Stimulated activated CD8-positive, alpha-beta memory T cell treated with anti-CD3 and anti-CD28 coated beads, Interleukin-12 subunit alpha, Interleukin-12 subunit beta, amount 100 ng/mL, for 24 hours (primary cell): Measurements from ENCODE around the gene MYO18B.
"Not testable (repeated sequence)": the region's sequence is repeated elsewhere in the genome, so short reads cannot be mapped to it uniquely, and the experiment has no call there.

ENCODE experiments used
- DNase-seq: peaks from one replicate; pipeline ENCODE4 v3.0.0-alpha.2; 2020; ENCODE audit errors: extremely low read depth

Gene MYO18B

DNA sequence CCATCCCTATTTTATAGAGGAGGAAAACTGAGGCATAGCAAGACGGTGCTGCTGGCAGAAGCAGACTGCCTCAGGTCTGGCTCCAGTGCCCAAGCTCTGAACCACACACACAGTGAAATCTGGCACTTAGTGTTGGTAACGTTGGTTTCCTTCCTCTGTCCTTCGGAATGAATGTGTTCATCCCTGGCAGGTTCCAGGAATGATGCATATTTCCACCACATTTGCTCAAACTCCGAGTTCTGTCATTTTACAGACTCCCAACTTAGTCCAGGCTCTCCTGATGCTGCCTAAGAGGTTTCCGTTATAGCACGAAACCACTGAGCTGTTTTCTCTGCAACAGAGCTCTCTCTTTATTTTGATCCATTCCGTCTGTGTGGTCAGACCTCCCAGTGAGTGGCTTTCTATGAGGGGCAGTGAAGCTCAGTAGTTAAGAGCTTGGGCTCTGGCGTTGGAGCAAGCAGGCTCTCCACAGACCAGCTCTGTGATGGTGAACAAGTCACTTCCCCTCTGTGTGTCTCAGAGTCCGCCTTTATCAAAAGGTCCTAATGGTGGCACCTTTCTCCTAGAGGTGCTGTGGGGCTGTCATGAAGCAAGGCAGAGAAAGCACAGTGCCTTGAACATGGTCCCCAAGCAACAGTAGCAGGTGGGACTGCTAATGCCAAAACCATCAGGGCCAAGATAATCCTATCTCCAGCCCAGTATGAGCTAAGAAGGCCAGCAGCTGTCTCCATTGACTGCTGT lies 200.3 kb downstream of the MYO18B start:
- DNase-seq, result no peak

DNA sequence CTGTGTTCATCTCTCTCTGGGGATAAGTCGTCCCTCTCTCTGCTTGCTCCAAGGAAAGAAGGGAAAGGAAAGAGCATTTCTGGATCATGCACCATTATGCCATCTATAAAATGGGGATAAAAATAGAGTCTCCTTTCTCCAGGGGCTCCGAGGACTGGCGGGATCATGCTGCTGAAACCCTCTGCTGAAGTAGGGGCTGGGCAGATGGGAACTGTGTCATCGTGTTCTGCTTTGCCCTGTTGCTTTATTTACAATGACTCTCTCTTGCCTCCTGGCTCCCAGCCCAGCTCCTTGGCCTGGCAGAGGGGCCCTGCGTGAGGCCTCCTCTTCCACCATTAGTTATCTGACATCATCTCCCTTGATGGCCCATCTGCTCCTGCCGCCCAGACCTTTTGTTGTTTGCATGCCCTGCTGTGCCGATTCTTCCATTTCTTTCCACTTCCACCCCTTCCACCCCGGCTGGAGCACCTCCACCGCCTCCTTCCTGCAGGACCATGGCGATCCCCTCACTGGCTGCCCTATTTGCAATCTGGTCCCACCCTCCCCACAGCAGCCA lies 200.9 kb downstream of the MYO18B start:
- DNase-seq, result no peak

DNA sequence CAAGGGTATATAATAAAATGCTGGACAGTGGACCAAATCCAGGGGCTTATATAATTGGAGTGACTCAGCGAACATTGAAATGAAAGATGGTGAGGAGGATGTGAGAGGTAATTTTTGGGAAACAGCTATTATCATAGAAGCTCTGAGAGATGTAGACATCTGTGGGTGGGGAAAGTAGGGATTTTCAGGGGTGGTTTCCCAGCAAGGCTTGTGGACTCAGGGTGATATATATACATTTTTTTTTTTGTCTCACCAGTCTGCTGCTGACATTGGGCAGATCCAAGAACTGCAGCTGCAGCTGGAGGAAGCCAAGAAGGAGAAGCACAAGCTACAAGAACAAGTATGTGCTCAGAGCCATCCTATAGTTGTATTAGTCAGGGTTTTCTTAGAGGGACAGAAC lies 208.1 kb downstream of the MYO18B start:
- no peak for DNase-seq

GRCh38 chr22:25953276-25953675 lies 211.3 kb downstream of the MYO18B start:
- DNase-seq, result no peak

DNA sequence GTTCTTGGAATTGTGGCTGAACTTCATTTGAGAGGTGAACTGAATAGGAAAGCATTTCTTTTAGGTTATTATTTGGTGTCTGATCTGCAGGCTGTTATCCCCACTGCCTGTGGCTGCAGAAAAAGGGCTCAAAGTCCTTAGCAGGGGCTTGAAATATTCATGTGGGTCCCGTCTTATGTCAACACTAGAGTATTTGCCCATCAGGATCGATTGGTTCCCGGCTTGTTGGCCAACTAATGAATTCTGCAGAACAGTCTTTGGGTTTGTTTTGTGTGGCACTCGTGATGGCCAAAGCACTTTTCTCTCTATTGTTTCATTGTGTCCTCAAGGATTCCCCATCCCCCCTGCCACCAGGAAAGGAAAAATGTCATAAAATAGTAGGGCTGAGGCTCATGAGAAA lies 211.9 kb downstream of the MYO18B start:
- no peak for DNase-seq

DNA sequence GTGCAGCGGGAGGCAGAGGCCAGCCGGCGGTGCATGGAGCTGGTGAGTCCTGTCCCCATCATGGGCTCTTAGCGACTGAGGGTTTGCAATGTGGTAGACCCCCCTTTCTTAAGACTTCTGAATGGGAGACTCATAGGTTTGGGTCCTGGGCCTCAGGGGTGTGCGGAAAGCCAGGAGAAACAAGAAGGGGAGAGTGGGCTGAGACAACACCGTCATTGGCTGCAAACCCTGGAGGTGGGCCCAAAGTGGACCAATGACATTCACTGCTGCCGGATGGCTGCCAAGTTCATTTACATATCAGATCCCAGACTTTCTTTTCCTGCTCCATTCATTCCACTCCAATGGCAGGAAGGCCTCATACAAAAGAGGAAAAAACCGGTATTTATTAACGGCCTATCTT lies 213.3 kb downstream of the MYO18B start:
- DNase-seq, result no peak

DNA sequence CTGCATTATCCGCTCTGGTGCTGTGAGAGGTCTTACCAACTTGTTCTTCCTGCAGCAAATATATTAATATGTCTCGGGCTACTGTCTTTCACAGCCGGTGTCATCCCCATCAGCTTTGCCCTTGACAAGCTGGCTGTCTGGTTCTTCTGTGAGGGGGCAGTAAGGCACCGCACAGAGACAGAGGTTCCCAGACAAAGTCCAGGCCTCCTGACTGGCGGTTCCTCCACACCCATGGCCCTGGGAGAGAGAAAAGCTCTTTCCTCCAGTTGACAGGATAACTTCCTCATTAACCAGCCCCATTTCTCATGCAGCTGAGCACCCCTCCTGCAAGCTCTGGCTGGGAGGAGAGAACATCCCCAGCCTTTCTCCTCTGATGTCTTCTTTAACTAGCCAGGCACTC lies 214.8 kb downstream of the MYO18B start:
- no peak for DNase-seq

- no peak for DNase-seq
These were observed 218.1 kb downstream of the MYO18B start for GRCh38 chr22:25959818-25960774.

DNA sequence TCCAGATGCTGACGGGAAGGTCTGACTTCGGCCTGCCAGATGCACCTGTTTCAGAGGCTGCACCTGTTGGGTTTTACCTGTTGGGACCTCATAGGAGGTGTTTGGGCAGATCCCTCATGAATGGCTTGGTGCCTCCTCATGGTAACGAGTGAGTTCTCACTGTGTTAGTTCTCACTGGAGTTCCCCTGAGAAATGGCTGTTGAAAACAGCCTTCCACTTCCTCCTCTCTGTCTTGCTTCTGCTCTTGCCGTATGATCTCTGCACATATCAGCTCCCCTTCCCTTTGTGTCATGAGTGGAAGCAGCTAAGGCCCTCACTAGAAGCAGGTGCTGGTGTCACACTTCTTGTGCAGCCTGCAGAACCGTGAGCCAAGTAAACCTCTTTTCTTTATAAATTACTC lies 219.7 kb downstream of the MYO18B start:
- DNase-seq, result no peak

GRCh38 chr22:25962711-25963110 lies 220.7 kb downstream of the MYO18B start:
- DNase-seq, result no peak

GRCh38 chr22:25964961-25965730 lies 223.2 kb downstream of the MYO18B start:
- no peak for DNase-seq

GRCh38 chr22:25966448-25966913 lies 224.5 kb downstream of the MYO18B start:
- no peak for DNase-seq

DNA sequence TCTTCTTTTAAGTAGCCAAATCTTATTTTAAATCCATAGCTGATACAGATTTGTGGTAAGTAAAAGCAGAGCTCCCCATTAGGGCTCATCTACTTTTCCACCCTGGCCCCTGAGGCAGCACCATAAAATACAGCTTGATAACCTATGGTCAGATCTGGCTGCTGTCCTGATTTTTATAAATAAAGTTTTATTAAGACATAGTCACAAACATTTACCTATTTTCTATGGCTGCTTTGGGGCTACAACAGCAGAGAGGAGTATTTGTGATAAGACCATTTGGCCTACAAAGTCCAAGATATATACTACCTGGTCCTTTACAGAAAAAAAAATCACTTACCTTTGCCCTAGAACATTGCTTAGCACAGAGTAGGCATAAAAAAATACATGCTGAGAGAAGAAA lies 227.3 kb downstream of the MYO18B start:
- no peak for DNase-seq

- no peak for DNase-seq
These were observed 227.9 kb downstream of the MYO18B start for GRCh38 chr22:25969901-25970300.

- DNase-seq, result no peak
These were observed 228.5 kb downstream of the MYO18B start for GRCh38 chr22:25970374-25970911.

- DNase-seq, result no peak
These were observed 229.2 kb downstream of the MYO18B start for GRCh38 chr22:25970999-25971811.

- DNase-seq, result no peak
These were observed 230.4 kb downstream of the MYO18B start for GRCh38 chr22:25972397-25972796.

DNA sequence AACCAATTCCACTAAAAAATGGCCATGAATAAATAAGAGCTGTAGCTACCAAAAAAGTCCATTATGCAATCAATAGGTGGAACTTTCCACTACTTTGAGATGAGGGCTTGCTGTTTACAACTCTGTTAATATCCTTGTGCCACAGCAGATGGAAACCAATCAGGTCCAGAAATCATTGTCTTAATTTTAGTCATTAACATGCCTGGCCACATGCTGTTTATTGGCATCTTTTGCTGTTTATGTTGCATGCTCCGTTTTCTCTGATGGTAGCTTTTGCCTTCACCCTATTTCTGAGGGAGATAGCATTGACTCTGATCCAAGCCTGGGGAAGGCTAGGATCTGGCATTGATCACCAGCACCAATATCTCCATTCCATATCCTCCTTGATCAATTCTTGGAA lies 234.4 kb downstream of the MYO18B start:
- no peak for DNase-seq

GRCh38 chr22:25979968-25980367 lies 238.0 kb downstream of the MYO18B start:
- no peak for DNase-seq

GRCh38 chr22:25984911-25985310 lies 242.9 kb downstream of the MYO18B start:
- not testable (repeated sequence) for DNase-seq

DNA sequence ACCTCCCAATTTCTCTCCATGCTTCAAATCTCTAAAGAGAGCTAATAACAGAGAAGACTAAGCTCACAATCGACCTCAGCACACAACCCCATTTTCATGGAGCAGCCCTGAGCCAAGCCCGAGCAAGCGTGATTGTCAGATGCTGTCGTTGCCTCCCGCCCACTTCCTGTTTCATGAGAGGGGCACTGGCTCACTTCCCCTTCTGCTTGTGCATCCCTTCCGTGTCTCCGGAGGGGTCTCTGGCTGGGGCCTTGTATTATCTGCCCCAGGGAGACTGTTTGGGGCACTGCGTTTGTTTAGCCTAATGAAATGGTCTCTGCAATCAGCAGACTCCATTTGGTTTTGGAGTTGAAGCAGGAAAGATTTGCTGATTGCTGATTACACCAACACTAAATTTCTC lies 246.0 kb downstream of the MYO18B start:
- DNase-seq, result no peak
